Activated naive CD8-positive, alpha-beta T cell (primary cell): ENCODE measurements around the gene NOTUM.
"Not testable (repeated sequence)": the region's sequence is repeated elsewhere in the genome, so short reads cannot be mapped to it uniquely, and the experiment has no call there.

Experiments used
- H3K27ac Mint-ChIP-seq: one replicate; pipeline ENCODE4 v1.8.0; 2021; ENCODE audit warnings: mixed read lengths
- H3K27me3 Mint-ChIP-seq: one replicate; pipeline ENCODE4 v1.8.0; 2021; ENCODE audit warnings: mixed read lengths
- H3K36me3 Mint-ChIP-seq: one replicate; pipeline ENCODE4 v1.8.0; 2021; ENCODE audit warnings: mixed read lengths
- H3K4me1 Mint-ChIP-seq: one replicate; pipeline ENCODE4 v1.8.0; 2021; ENCODE audit warnings: low read depth, mixed read lengths
- H3K4me3 Mint-ChIP-seq: one replicate; pipeline ENCODE4 v1.8.0; 2021; ENCODE audit warnings: mild to moderate bottlenecking, mixed read lengths
- H3K9me3 Mint-ChIP-seq: one replicate; pipeline ENCODE4 v1.8.0; 2021; ENCODE audit warnings: low read depth, mixed read lengths

The NOTUM gene

GRCh38 chr17:81990836-81991683 lies 30.1 kb upstream of the NOTUM start:
- H3K4me3 Mint-ChIP-seq = no peak overlapping the region
- H3K27me3 Mint-ChIP-seq = no peaks in the 10 kb centered on the region
- no peaks in the 10 kb centered on the region for H3K4me1 Mint-ChIP-seq
- H3K36me3 Mint-ChIP-seq = no peaks in the 10 kb centered on the region
- H3K27ac Mint-ChIP-seq = no peak overlapping the region
- no peaks in the 10 kb centered on the region for H3K9me3 Mint-ChIP-seq

GRCh38 chr17:81987161-81987770 lies 26.3 kb upstream of the NOTUM start:
- H3K4me3 Mint-ChIP-seq = no peak overlapping the region
- no peaks in the 10 kb centered on the region for H3K9me3 Mint-ChIP-seq
- peaks cover 3% of the 10 kb centered on the region for H3K36me3 Mint-ChIP-seq
- H3K27ac Mint-ChIP-seq = no peak overlapping the region
- H3K27me3 Mint-ChIP-seq = no peaks in the 10 kb centered on the region
- peaks cover 6% of the 10 kb centered on the region for H3K4me1 Mint-ChIP-seq

DNA sequence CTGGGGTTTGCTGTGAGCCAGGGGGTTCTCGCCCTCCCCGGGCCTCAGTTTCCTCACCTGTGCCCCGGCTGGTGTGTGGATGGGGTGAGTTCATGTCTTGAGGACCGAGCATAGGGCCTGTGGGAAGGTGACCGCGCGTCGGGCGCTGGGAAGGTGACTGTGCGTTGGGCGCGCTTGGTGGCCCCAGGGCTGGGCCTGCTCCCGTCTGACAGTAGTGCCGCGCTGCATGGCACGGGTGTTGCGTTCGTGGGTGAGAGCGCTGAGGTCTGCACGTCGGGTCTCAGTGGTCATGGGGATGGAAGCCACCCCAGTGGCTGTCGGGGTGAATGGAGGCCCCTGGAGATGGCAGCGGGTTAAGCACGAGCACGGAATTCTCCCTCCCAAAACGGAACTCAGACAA lies 25.6 kb upstream of the NOTUM start:
- H3K9me3 Mint-ChIP-seq = no peaks in the 10 kb centered on the region
- no peak overlapping the region for H3K27ac Mint-ChIP-seq
- H3K4me3 Mint-ChIP-seq = no peak overlapping the region
- no peaks in the 10 kb centered on the region for H3K27me3 Mint-ChIP-seq
- H3K4me1 Mint-ChIP-seq = peaks cover 8% of the 10 kb centered on the region
- peaks cover 3% of the 10 kb centered on the region for H3K36me3 Mint-ChIP-seq

GRCh38 chr17:81984773-81985410 lies 23.9 kb upstream of the NOTUM start:
- Mint-ChIP-seq H3K36me3 (peaks cover 7% of the 10 kb centered on the region), H3K4me1 (peaks cover 17% of the 10 kb centered on the region), H3K27me3 (no peaks in the 10 kb centered on the region), H3K27ac (no peak overlapping the region), H3K4me3 (no peak overlapping the region), H3K9me3 (no peaks in the 10 kb centered on the region)

DNA sequence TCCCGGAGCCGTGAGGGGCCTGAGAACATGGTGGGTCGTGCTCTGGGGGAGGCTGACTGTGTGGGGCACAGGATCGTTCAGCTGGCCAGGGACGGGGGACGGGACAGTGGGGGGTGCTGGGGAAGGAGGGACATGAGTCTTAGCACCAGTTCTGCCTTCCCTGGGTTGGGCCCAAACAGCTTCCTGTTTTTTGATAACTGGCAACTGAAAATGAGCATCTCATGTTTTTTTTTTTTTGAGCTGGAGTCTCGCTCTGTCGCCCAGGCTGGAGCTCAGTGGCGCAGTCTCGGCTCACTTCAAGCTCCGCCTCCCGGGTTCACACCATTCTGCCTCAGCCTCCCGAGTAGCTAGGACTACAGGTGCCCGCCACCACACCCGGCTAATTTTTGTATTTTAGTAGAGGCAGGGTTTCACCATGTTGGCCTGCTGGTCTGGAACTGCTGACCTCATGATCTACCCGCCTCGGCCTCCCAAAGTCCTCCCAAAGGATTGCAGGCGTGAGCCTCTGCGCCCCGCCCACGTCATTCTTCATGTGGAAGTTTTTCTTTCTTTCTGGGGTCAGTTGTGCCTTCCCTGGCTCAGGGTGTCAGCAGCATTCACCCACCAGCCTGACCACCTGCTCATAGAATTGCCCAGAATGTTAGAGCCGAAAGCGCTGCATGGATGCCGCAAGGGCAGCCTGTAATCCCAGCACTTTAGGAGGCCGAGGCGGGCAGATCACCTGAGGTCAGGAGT lies 22.8 kb upstream of the NOTUM start:
- Mint-ChIP-seq H3K36me3 (peaks cover 7% of the 10 kb centered on the region), H3K27ac (no peak overlapping the region), H3K4me1 (peaks cover 25% of the 10 kb centered on the region), H3K27me3 (no peaks in the 10 kb centered on the region), H3K9me3 (no peaks in the 10 kb centered on the region), H3K4me3 (no peak overlapping the region)

- H3K36me3 Mint-ChIP-seq = peaks cover 7% of the 10 kb centered on the region
- no peaks in the 10 kb centered on the region for H3K27me3 Mint-ChIP-seq
- peaks cover 30% of the 10 kb centered on the region for H3K4me1 Mint-ChIP-seq
- no peak overlapping the region for H3K4me3 Mint-ChIP-seq
- H3K9me3 Mint-ChIP-seq = no peaks in the 10 kb centered on the region
- H3K27ac Mint-ChIP-seq = no peak overlapping the region
Observed at GRCh38 chr17:81983011-81983638, 22.1 kb upstream of the NOTUM start.

DNA sequence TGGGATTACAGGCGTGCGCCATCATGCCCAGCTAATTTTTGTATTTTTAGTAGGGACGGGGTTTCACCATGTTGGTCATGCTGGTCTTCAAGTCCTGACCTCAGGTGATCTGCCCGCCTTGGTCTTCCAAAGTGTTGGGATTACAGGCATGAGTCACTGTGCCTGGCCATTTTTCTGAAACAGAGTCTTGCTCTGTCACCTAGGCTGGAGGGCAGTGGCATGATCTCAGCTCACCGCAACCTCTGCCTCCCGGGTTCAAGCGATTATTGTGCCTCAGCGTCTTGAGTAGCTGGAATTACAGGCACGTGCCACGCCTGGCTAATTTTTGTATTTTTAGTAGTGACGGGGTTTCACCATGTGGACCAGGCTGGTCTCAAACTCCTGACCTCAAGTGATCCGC lies 20.5 kb upstream of the NOTUM start:
- not testable (repeated sequence) for H3K9me3 Mint-ChIP-seq, H3K4me3 Mint-ChIP-seq, H3K36me3 Mint-ChIP-seq, H3K27me3 Mint-ChIP-seq, H3K27ac Mint-ChIP-seq
- H3K4me1 Mint-ChIP-seq = peaks cover 35% of the 10 kb centered on the region

DNA sequence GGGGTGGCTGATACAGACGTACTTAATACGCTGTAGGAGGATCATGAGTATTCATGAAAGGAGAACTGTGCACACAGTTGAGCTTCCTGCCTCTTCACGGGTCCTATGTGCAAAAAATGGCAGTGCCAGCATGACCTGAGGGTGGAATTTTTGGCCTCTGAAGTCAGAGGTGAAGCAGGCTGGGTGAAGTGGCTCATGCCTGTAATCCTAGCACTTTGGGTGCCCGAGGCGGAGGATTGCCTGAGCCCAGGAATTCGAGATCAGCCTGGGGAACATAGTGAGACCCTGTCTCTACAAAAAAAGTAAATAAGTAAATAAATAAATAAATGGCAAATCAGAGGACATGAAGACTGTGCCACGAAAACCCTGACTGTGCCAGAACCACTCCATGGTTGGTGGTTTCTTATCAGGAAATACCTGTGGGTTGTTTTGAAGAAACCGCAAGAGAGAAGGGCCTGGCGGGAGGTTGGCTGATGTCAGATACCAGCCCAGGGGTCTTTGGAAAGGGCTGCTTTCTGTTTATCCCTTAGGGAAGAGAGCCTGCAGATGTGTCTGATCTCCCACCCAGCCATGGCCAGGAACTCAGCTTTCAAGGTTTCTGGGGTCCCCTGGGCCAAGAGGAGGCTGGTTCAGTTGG lies 19.8 kb upstream of the NOTUM start:
- H3K27me3 Mint-ChIP-seq = no peaks in the 10 kb centered on the region
- H3K36me3 Mint-ChIP-seq = peaks cover 7% of the 10 kb centered on the region
- H3K27ac Mint-ChIP-seq = no peak overlapping the region
- H3K9me3 Mint-ChIP-seq = no peaks in the 10 kb centered on the region
- H3K4me3 Mint-ChIP-seq = no peak overlapping the region
- peaks cover 42% of the 10 kb centered on the region for H3K4me1 Mint-ChIP-seq

- peak overlapping the region; percentile 75 for H3K4me3 Mint-ChIP-seq
- no peak overlapping the region for H3K27ac Mint-ChIP-seq
- H3K4me1 Mint-ChIP-seq = peaks cover 42% of the 10 kb centered on the region
- no peaks in the 10 kb centered on the region for H3K9me3 Mint-ChIP-seq
- H3K27me3 Mint-ChIP-seq = no peaks in the 10 kb centered on the region
- peaks cover 7% of the 10 kb centered on the region for H3K36me3 Mint-ChIP-seq
Observed at GRCh38 chr17:81980122-81980521, 19.1 kb upstream of the NOTUM start.

DNA sequence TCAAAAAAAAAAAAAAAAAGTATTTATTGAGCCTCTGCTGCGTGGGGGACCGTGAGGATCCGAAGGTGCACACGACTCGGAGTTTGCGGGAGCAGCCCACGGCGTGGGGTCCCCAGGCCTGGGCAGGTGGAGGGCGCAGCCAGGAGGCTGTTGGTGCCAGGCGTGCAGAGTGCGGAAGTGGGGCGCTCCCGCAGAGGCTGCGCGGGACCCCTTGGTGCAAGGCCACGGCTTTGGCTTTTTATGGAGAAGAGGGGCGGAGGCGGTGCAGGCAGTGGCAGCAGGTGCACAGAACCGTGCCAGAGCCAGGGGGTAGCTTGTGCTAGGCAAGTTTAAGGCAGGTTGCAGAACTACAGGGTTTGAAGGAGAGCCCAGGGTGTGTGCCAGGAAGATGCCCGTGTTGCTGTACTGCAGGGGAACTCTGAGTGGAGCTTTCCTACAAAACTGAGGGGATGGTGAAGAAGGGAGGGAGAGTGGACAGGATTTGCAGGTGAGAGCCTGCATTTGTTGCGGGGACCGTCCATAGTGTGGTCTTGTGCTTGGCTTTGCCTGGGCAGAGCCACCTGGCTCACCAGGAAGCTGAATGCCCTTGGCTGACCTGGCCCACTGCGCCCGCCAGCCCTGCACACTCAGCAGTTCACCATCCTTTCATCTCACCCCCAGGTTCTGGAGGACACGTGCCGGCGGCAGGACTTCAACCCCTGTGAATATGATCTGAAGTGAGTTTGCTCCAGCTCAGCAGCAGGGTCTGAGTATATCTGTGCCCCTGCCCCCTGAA lies 17.7 kb upstream of the NOTUM start:
- Mint-ChIP-seq H3K4me3 (peak overlapping the region; percentile 75), H3K27me3 (no peaks in the 10 kb centered on the region), H3K36me3 (peaks cover 4% of the 10 kb centered on the region), H3K9me3 (no peaks in the 10 kb centered on the region), H3K4me1 (peaks cover 39% of the 10 kb centered on the region), H3K27ac (peak overlapping the region; percentile 46)

DNA sequence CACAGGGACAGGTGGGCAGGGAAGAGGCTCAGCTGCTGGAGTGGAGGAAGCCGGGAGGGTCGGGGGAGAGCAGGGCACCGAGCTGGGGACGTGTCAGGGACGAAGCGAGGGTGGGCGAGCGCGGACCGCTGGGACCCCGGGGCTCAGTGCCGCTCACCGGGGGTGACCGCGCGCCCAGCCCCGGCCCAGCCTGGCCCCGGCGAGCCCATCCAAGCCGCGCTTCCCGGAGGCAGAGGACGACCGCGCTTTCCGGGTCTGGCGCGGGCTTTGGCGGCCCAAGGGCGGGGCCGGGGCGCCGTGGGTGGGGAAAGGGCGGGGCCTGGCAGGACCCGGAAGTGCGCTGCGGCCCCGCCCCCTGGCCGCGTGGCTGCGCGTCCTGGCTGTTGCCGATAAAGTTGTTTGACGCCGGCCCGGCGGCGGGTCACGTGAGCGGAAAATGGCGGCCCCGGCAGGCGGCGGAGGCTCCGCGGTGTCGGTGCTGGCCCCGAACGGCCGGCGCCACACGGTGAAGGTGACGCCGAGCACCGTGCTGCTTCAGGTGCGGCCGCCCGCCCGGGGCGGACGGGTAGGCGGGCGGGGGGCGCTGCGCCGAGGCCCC lies 16.3 kb upstream of the NOTUM start, which contains the start of gene ASPSCR1:
Gene ASPSCR1 (plus strand): TSS at position 419 of the 598 bp plus-strand sequence. CDS start 18 bp downstream, at position 437.
- Mint-ChIP-seq H3K4me3 (peak within 1 kb of the TSS; percentile 96), H3K9me3 (no peaks in the 10 kb centered on the region), H3K36me3 (peaks cover 4% of the 10 kb centered on the region), H3K4me1 (peaks cover 36% of the 10 kb centered on the region), H3K27ac (peak within 1 kb of the TSS; percentile 98), H3K27me3 (no peaks in the 10 kb centered on the region)

DNA sequence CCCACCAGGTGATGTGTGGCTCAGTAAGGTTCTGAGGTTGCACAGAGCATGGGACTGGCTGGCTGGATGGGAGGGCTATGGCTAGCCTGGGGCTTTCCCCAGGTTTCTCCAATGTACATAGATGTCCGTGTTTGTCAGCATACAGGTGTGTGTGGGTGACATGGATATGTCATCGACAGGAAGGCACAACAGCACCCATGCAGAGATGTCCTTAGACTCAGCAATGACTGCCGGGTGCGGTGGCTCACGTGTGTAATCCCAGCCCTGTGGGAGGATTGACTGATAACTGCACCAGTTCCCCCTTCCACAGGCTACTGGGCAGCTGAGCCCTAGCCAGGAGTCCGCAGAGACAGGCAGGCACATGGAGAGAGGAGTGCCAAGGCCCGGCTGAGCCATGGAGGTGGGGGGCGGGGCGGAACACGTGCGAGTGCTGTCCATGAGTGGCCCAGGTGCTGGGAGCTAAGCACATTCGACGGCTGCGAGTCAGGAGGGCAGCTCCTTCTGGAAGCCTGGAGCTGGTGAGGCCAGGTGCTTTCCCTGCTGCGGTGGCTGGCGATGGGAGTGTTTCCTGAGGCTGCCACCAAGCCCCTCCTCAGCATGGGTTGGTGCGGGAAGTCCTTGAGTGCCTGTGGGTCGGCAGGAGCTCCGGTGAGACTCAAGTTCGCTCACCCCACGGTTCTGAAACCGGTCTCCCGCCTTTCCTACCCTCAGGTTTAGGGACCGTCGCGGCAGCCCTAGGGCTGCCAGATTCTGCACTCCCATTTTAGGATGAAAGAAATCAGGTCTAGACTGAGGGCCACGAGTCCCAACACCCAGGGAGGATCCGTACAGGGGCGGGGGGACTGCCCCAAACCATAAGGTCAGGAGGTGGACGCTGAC lies 15.6 kb upstream of the NOTUM start:
- Mint-ChIP-seq H3K4me3 (peak overlapping the region; percentile 96), H3K27ac (peak overlapping the region; percentile 98), H3K27me3 (no peaks in the 10 kb centered on the region), H3K36me3 (peaks cover 4% of the 10 kb centered on the region), H3K9me3 (no peaks in the 10 kb centered on the region), H3K4me1 (peaks cover 34% of the 10 kb centered on the region)
